ENCODE measurements around the gene SPATS2L.

Gene SPATS2L

GRCh38 chr2:200297989-200298388 is 8.5 kb upstream of the SPATS2L start:
- no peak for DNase-seq

- DNase-seq: no peak
These were observed 7.7 kb upstream of the SPATS2L start for GRCh38 chr2:200298816-200299215.

GRCh38 chr2:200300065-200300464 is 6.4 kb upstream of the SPATS2L start:
- no peak for DNase-seq

GRCh38 chr2:200300638-200301314 is 5.7 kb upstream of the SPATS2L start:
- DNase-seq: no peak

- no peak for DNase-seq
These were observed 4.3 kb upstream of the SPATS2L start for GRCh38 chr2:200301953-200302858.

- peak in 2 of 4 experiments; percentile 2 to 6 for DNase-seq
These were observed 3.4 kb upstream of the SPATS2L start for GRCh38 chr2:200302940-200303727.

- peak in 3 of 4 experiments; percentile 48 to 59 (median 55) for DNase-seq
These were observed 697 bp upstream of the SPATS2L start for GRCh38 chr2:200305797-200306195.

GRCh38 chr2:200306931-200307723 is 634 bp downstream of the SPATS2L start:
- DNase-seq: peak; percentile 54 to 85 (median 74)

GRCh38 chr2:200307724-200308545 is 1.4 kb downstream of the SPATS2L start:
- DNase-seq: peak in 1 of 4 experiments; percentile 6

- peak in 1 of 4 experiments; percentile 7 for DNase-seq
These were observed 2.2 kb downstream of the SPATS2L start for GRCh38 chr2:200308546-200309295.

GRCh38 chr2:200309296-200310049 is 3.0 kb downstream of the SPATS2L start:
- DNase-seq: no peak

- DNase-seq: no peak
These were observed 4.1 kb downstream of the SPATS2L start for GRCh38 chr2:200310545-200310971.

GRCh38 chr2:200311139-200311538 is 4.6 kb downstream of the SPATS2L start:
- no peak for DNase-seq

- DNase-seq: no peak
These were observed 8.6 kb downstream of the SPATS2L start for GRCh38 chr2:200314976-200315567.

- DNase-seq: peak in 1 of 4 experiments; percentile 10
These were observed 11.5 kb downstream of the SPATS2L start for GRCh38 chr2:200317975-200318374.

- DNase-seq: no peak
These were observed 12.5 kb downstream of the SPATS2L start for GRCh38 chr2:200318940-200319435.

- DNase-seq: no peak
These were observed 13.2 kb downstream of the SPATS2L start for GRCh38 chr2:200319548-200320337.

GRCh38 chr2:200320344-200320743 is 13.9 kb downstream of the SPATS2L start:
- DNase-seq: no peak
